Activated T-cell treated with anti-CD3 and anti-CD28 coated beads for 1 hour (primary cell): ENCODE measurements around the gene KIF9.
"Not testable (repeated sequence)": the region's sequence is repeated elsewhere in the genome, so short reads cannot be mapped to it uniquely, and the experiment has no call there.

Experiments
- DNase-seq: peaks from one replicate; pipeline ENCODE4 v3.0.0-alpha.2; 2020; ENCODE audit warnings: low read depth

KIF9 gene

DNA sequence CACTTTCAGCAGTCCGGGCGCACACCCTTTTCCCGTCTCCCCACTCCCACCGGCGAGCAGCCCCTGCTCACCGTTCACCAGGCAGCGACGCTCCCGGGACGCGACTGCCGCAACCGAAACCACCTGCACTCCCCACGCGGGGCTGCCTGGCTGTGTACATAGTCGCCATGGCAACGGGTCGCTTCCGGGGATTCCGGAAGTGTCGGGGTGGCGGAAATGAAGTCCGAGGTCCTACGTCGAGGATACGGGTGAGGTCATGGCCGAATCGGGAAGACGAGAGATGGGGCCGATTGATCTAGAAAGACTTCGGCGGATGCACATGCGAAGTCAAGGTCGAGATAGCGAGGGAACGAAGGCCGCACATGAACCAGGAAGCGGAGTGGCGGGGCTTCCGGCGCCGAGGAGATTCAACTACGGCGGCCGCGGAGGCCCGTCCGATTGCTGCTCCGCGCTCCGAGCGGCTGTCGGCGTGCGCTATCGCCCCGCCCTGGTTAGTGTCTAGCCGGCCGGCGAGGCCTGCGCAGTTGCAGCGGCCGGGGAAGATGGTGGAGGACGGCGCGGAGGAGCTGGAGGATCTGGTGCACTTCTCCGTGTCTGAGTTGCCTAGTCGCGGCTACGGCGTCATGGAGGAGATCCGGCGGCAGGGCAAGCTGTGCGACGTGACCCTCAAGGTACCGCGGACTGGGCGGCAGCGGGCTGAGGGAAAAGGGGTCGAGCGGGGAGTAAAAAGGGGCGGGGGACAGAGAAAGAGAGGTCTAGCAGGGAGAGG, at the start of gene KIF9, which contains the start of gene KLHL18:
Gene KIF9 (minus strand): TSS at position 376 of the 769 bp plus-strand sequence. CDS start 5,425 bp downstream, outside the sequence.
Gene KLHL18 (plus strand): TSS at position 521 of the 769 bp plus-strand sequence. CDS start 22 bp downstream, at position 543.
- peak; percentile 95 for DNase-seq

DNA sequence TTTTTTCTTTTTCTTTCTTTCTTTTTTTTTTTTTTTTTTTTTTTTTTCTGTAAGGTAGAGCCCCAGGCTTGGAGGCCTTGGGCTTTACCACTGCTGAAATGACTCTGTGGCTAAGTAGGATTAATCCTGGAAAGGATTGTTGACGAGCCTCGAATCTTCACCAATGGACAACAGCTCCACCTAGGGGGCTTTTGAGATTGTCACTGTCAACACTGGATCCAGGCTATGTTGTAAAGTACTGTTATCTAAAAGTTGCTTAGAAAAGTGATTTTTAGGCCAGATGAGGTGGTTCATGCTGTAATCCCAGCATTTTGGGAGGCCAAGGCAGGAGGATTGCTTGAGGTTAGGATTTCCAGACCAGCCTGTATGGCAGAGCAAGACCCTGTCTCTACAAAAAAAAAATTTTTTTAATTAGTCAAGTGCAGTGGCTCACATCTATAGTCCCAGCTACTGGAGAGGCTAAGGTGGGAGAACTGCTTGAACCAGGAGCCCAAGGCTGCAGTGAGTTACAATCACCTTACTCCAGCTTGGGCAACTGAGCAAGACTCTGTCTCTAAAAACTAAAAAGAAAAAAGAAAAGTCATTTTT, 41.8 kb upstream of the KIF9 start:
- peak; percentile 26 for DNase-seq

GRCh38 chr3:47323431-47324277, 41.1 kb upstream of the KIF9 start:
- DNase-seq: no peak

DNA sequence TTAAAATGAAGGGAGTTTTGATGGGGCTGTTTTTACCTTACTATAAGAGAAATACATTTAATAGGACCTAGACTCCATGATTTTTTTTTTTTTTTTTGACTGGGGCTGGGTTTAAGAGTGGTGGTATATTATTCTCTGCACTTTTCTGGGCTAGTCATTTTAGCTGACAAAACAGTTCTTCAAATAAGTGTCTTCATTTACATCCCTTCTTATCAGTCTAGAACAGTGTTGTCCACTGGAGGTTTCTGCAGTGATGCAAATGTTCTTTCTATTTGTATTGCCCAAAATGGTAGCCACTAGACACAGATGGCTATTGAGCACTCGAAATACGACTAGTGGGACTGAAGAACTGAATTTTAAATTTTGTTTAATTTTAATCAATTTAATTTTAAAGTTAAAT, 37.4 kb upstream of the KIF9 start:
- no peak for DNase-seq

- DNase-seq: no peak
These were observed 36.3 kb upstream of the KIF9 start for GRCh38 chr3:47318916-47319315.

DNA sequence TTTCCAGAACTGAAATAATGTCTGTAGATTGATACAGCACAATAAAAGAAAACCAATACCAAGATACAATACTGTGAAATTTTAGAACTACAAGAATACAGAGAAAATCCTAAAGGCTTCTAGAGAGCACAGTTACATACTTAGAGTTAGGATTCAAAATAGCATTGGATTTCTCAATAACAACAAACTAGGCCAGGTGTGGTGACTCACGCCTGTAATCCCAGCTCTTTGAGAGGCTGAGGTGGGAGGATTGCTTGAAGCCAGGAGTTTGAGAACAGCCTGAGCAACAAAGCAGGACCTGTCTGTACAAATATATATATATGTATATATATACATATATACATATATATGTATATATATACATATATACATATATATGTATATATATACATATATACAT, 33.6 kb upstream of the KIF9 start:
- DNase-seq: not testable (repeated sequence)

DNA sequence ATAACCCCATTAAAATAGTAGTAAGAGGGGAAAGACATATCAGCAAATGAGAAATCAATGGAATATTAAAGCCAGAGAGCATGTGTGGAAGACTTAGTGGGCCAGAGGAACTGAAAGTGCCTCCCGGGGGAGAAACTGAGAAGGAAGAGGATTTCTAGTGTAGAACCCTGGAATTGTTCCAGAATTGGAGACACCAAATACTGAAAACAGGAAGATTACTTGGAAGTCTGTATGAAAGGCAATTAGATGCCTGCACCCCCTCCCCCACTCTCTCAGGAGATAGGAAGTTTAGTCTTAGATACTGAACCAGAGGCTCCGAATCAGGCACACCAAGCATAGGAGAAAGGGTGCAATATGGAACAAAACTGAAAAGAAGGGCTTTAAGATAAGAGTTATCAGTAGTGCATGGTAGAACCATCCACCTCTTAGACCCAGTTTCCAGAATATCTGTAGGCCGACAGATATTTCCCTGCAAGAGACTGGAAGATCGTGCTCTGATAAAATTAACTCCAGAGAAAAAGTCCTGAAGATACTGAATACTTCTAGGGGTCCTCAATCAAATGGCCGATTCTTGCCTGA, 32.6 kb upstream of the KIF9 start:
- DNase-seq: no peak

GRCh38 chr3:47314056-47314764, 31.6 kb upstream of the KIF9 start:
- DNase-seq: no peak

GRCh38 chr3:47313341-47314055, 30.9 kb upstream of the KIF9 start:
- no peak for DNase-seq

DNA sequence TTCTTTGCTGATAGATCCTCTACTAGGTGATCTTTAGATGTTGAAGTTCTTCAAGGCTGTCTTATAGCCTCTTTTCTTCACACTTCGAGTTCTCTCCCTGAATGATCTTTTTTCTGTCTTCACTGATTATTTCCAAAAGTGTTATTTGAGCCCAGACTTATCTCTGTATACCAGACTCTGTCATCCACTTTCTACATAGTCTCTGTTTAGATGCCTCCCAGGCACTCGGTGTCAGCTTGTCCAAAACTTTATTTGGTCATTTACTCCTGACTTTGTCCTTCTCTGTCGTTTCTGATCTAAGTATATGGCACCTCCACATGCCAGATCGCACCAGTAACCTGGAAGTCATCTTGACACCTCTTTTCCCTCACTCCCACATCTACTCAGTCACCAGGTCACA, 27.8 kb upstream of the KIF9 start:
- DNase-seq: no peak

DNA sequence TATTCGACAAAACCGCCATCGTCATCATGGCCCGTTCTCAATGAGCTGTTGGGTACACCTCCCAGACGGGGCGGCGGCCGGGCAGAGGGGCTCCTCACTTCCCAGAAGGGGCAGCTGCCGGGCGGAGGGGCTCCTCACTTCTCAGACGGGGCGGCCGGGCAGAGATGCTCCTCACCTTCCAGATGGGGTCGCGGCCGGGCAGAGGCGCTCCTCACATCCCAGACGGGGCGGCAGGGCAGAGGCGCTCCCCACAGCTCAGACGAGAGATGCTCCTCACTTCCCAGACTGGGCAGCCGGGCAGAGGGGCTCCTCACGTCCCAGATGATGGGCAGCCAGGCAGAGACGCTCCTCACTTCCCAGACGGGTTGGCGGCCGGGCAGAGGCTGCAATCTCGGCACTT, 26.6 kb upstream of the KIF9 start:
- not testable (repeated sequence) for DNase-seq

DNA sequence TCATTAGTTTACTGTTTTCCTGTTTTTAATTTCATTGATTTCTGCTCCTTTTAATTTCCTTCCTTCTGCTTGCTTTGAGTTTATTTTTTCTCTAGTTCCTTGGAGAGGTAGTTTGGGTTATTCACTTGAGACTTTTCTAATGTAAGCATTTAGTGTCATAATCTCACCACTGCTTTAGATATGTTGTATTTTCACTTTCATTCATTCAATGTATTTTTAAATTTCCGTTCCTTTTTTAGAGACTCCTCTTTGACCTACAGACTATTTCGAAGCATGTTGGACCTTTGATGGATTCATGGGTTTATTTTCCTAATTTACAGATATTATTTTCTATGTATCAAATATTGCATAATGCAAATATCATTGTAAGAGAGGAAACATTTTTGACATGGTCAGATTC, 23.4 kb upstream of the KIF9 start:
- no peak for DNase-seq

GRCh38 chr3:47301456-47301855, 18.9 kb upstream of the KIF9 start:
- DNase-seq: no peak

- no peak for DNase-seq
These were observed 17.1 kb upstream of the KIF9 start for GRCh38 chr3:47299381-47300318.

DNA sequence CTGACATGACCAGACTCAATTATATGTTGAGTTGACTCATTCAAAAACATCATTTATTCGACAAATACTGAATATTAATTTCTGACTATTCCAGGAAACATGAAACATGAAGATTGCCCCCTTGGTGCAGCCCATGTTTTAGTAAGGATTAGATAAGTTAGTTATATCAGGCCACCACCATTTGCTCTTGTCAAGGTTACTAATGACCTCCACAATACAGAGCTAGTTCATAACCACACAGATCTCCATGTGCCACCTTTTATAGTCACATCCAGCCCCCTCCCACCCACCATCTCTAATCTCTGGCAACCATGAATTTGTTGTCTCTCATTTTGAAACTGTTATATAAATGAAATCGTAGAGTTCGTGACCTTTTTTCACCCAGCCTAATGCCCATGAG, 15.8 kb upstream of the KIF9 start:
- no peak for DNase-seq

DNA sequence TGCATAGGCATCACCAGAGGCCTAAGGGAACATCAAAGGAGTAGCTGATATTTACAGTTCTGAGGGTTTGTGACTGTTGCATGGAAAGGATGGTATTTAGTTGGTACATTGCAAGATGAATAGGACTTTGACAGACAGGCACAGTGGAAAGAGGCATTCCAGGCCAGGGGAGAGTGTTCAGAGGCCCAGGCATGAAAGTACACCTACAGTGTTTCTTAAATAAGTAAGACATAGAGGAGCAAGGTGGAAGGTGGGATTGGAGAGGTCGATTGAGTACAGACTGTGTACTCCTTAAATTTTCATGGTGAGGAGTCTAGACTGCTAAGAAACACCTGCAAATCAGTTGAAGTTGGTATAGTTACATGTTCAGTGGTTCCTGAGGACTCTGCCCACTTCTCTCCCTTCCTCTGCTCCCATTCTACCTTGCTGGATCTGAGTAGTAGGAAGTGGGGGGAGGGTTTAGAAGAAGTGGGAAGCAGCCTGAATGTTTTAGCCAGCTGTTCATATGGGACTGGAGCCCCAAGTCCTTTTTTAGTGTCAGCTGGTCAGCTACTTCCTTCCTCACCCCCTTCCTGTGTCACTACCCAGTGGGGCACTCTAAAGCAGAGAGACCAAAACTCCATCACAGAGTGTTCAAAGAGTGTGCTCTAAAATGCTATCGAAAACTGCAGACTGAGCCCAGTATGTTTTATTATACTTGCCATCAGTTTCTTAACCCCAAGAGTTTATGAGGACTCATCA, 14.1 kb upstream of the KIF9 start:
- no peak for DNase-seq

- no peak for DNase-seq
These were observed 13.4 kb upstream of the KIF9 start for GRCh38 chr3:47295976-47296375.

DNA sequence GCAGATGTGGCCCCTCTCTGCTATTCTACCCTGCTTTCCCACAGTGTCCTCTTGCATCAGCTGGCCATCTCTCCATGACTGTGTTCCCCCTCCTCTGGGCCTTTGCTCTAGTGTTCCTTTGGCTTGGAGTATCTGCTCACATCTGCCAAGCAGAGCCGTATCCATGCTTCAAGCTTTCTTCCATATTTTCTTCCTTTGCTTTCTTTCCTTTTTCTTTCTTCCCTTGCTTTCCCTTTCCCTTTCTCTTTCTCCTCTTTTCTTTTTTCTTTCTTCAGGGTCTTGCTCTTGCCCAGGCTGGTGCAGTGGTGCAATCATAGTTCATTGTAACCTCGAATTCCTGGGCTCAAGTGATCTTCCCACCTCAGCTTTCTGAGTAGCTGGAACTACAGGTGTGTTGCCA, 12.7 kb upstream of the KIF9 start:
- no peak for DNase-seq

GRCh38 chr3:47294392-47294791, 11.8 kb upstream of the KIF9 start:
- no peak for DNase-seq
